GM12872 (cell line): ENCODE data around the gene FAM217A.

Experiments used
- TF ChIP-seq, protein P1 (sequence below): IDR thresholded peaks from 3 replicates; pipeline ENCODE4 v1.5.1; 2011; ENCODE audit warnings: low read depth, mild to moderate bottlenecking, low read length, moderate library complexity; ENCODE audit not compliant: insufficient read depth

Gene FAM217A

DNA sequence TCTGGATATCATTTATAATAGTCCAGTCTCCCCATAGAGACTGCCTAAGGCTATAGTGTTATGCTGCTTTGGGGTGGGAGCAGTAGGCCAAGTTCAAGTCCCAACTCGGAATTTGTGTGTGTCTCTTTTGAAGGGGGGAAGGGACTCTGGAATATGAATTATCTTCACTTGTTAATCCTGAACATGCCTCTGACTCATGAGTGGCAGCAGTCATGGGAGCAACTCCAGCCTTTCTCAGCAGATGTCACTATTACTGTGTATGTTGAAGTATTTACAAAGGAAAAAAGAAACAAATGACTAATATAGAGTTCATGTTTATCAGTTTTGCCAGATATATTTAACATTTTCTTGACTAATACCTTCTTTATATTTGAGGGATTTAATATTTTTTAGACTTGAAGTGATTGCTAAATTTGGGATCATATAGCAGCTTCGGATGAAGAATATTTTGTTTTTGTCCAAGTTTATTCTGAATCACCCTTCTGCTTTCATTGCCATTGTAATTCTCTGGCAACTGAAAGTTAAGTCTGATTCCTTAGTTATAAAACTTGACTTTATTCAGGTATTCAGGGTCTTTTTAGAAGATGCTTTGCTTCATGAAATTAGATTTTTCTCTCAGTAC lies 23.4 kb downstream of the FAM217A start:
- TF ChIP-seq, protein P1, sequence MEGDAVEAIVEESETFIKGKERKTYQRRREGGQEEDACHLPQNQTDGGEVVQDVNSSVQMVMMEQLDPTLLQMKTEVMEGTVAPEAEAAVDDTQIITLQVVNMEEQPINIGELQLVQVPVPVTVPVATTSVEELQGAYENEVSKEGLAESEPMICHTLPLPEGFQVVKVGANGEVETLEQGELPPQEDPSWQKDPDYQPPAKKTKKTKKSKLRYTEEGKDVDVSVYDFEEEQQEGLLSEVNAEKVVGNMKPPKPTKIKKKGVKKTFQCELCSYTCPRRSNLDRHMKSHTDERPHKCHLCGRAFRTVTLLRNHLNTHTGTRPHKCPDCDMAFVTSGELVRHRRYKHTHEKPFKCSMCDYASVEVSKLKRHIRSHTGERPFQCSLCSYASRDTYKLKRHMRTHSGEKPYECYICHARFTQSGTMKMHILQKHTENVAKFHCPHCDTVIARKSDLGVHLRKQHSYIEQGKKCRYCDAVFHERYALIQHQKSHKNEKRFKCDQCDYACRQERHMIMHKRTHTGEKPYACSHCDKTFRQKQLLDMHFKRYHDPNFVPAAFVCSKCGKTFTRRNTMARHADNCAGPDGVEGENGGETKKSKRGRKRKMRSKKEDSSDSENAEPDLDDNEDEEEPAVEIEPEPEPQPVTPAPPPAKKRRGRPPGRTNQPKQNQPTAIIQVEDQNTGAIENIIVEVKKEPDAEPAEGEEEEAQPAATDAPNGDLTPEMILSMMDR: no peak

DNA sequence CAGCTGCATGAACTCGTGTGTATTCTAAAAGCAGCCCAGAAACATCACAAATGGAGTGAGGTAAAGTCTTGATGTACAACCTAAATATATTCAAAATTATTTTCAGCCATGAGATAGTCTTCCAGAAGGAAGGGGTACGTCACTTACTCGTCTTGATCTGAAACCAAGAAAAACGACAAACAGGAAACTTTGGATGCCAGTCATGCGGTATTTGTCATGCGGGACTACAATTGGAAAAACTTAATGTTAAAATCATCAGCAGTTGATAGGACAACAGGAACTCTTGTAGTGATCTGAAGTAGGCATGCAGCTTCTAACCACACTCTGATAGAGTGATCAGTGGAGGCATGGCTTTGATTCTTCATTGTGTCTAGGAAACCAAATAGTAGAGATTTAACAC lies 29.7 kb downstream of the FAM217A start:
- TF ChIP-seq, protein P1: no peak

DNA sequence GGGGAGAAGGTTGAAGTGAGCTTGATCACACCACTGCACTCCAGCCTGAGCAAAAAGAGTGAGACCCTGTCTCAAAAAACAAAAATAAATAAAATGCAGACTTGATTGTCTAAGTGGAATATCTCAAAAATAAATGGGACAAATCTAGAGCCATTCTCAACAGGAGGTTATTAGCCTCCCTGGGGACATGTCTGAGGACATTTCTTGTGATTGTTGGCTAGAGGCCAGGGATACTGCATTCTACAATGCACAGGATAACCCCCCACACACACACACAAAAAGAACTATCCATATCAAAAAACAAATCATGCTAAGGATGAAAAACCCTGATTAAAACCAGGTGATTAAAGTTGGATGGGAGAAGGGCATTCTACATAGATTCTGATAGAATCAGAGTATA lies 37.5 kb downstream of the FAM217A start:
- TF ChIP-seq, protein P1: no peak

DNA sequence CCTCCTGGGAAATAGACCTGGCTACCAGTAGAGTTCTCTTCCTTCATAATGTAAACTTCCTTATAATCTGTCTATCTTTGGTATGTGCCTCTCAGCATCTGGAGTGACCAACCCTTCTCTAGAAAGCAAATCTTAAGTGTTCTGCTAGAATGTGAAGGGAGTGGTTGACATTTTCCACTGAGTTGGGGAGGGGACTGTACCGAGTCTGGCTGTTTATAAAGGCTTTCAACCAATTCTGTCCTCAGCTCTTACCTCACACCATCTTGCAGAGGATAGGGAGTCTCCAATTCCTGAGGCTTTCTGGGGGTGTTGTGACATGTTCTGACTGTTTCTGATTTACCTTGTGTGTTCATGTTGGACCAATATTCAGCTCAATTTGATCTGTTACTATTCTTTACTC lies 39.6 kb downstream of the FAM217A start:
- TF ChIP-seq, protein P1: no peak

DNA sequence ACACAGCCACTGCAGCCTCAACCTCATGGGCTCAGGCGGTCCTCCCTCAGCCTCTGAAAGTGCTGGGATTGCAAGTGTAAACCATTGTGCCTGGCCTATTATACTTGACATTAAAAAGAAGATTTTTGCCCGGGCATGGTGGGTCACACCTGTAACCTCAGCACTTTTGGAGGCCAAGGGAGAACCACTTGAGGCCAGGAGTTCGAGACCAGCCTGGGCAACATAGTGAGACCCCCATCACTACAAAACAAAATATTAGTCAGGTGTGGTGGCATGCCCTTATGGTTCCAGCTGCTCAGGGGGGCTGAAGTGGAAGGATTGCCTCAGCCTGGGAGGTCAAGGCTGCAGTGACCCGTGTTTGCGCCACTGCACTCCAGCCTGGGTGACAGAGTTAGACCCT lies 42.4 kb downstream of the FAM217A start:
- TF ChIP-seq, protein P1: no peak

DNA sequence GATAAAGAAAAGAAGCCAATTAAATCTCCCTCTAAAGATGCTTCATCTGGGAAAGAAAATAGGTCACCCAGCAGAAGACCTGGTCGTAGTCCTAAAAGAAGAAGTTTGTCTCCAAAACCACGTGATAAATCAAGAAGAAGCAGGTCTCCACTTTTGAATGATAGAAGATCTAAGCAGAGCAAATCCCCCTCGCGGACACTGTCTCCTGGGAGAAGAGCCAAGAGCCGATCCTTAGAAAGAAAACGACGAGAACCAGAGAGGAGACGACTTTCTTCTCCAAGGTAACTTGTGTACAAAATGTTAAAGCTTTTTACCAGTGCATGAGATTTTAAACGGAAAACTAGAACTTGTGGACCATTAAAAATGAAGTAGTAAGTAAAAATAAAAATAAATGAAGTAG lies 46.5 kb downstream of the FAM217A start:
- TF ChIP-seq, protein P1: no peak

DNA sequence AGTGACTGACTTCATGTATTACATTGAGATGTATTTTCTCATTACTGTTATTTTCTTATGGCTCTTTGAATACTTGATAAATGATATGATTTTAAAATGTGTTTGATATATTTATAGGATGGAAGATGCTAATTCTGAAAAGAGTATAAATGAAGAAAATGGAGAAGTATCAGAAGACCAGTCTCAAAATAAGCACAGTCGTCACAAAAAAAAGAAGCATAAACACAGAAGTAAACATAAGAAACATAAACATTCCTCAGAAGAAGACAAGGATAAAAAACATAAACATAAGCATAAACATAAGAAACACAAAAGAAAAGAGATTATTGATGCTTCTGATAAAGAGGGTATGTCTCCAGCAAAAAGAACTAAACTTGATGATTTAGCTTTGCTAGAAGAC lies 47.5 kb downstream of the FAM217A start:
- TF ChIP-seq, protein P1: no peak
